ENCODE results near the gene BPIFB6.

Gene BPIFB6

GRCh38 chr20:33016581-33017109 lies 14.8 kb upstream of the BPIFB6 start:
- no peak for DNase-seq

- no peak for DNase-seq
These were observed 13.9 kb upstream of the BPIFB6 start for GRCh38 chr20:33017542-33017941.

GRCh38 chr20:33018169-33018931 lies 13.1 kb upstream of the BPIFB6 start:
- DNase-seq, result no peak

GRCh38 chr20:33019465-33020277 lies 11.8 kb upstream of the BPIFB6 start:
- DNase-seq, result no peak

GRCh38 chr20:33020278-33021161 lies 10.9 kb upstream of the BPIFB6 start:
- DNase-seq, result no peak

- no peak for DNase-seq
These were observed 9.6 kb upstream of the BPIFB6 start for GRCh38 chr20:33021879-33022278.

- no peak for DNase-seq
These were observed 9.2 kb upstream of the BPIFB6 start for GRCh38 chr20:33022289-33022688.

GRCh38 chr20:33022694-33023438 lies 8.6 kb upstream of the BPIFB6 start:
- no peak for DNase-seq

- DNase-seq, result no peak
These were observed 7.8 kb upstream of the BPIFB6 start for GRCh38 chr20:33023439-33024242.

- DNase-seq, result no peak
These were observed 7.2 kb upstream of the BPIFB6 start for GRCh38 chr20:33024243-33024560.

- no peak for DNase-seq
These were observed 6.7 kb upstream of the BPIFB6 start for GRCh38 chr20:33024609-33025317.

GRCh38 chr20:33025318-33025876 lies 6.1 kb upstream of the BPIFB6 start:
- no peak for DNase-seq

- no peak for DNase-seq
These were observed 5.2 kb upstream of the BPIFB6 start for GRCh38 chr20:33026072-33026778.

- DNase-seq, result no peak
These were observed 4.4 kb upstream of the BPIFB6 start for GRCh38 chr20:33026779-33027759.

GRCh38 chr20:33027769-33028751 lies 3.4 kb upstream of the BPIFB6 start:
- no peak for DNase-seq

GRCh38 chr20:33028875-33029274 lies 2.6 kb upstream of the BPIFB6 start:
- no peak for DNase-seq

GRCh38 chr20:33030076-33030475 lies 1.4 kb upstream of the BPIFB6 start:
- DNase-seq, result no peak
